H1 (cell line): Measurements from ENCODE around the gene RAD51B. TPM values are rescaled to one million over a fixed set of nuclear protein-coding genes. Genes with fewer than 3 reads are reported as not detected.

Source experiments
- CTCF ChIA-PET: fragments of 300-600 bp; sonication (Branson Sonifier 250); formaldehyde crosslinking; loops from one replicate; lab custom pipeline; 2021; ENCODE audit not compliant: partially characterized antibody; lab: Charles Lee
- POLR2A ChIA-PET: fragments of 300-600 bp; sonication (Branson Sonifier 250); formaldehyde crosslinking; loops from one replicate; lab custom pipeline; 2021; ENCODE audit warnings: inconsistent platforms; ENCODE audit not compliant: partially characterized antibody; lab: Charles Lee
- DNase-seq, 2 experiments: peaks; one replicate each; pipeline versions ENCODE4 v3.0.0 to v3.0.0-alpha.2; 2010 to 2022; ENCODE audit warnings: low spot score in 2 of 2, low read depth in 1 of 2, mixed read lengths in 1 of 2
- FAIRE-seq: peaks from 2 replicates; lab custom pipeline; 2011; peaks lifted over from hg19 to GRCh38; lab: Jason Lieb, UNC
- H2AFZ ChIP-seq: 2 replicates; pipeline ENCODE4 v1.8.1; 2012; ENCODE audit warnings: low read length, inconsistent platforms
- H2AK5ac ChIP-seq: 2 replicates; pipeline ENCODE4 v1.6.1; 2013; ENCODE audit warnings: low read depth, low read length
- H2BK120ac ChIP-seq: replicated peaks from 2 replicates; pipeline ENCODE3; 2013; ENCODE audit warnings: low read depth, low read length, inconsistent platforms
- H2BK12ac ChIP-seq: 2 replicates; pipeline ENCODE4 v1.6.1; 2013; ENCODE audit warnings: low read depth, low read length
- H2BK15ac ChIP-seq: 2 replicates; pipeline ENCODE4 v1.6.1; 2013; ENCODE audit warnings: low read length
- H2BK20ac ChIP-seq: 2 replicates; pipeline ENCODE4 v1.6.1; 2013; ENCODE audit warnings: low read length
- H2BK5ac ChIP-seq: 2 replicates; pipeline ENCODE4 v1.6.1; 2013; ENCODE audit warnings: low read depth, low read length
- H3K14ac ChIP-seq: 2 replicates; pipeline ENCODE4 v1.6.1; 2013; ENCODE audit warnings: inconsistent platforms; ENCODE audit not compliant: insufficient read length
- H3K18ac ChIP-seq: 2 replicates; pipeline ENCODE4 v1.6.1; 2013; ENCODE audit warnings: low read length; ENCODE audit errors: extremely low read depth
- H3K23ac ChIP-seq: 2 replicates; pipeline ENCODE4 v1.6.1; 2013; ENCODE audit warnings: inconsistent platforms; ENCODE audit not compliant: insufficient read length
- H3K23me2 ChIP-seq: 2 replicates; pipeline ENCODE4 v1.6.1; 2013; ENCODE audit warnings: low read depth, low read length
- H3K27ac ChIP-seq: 2 replicates; pipeline ENCODE4 v1.6.1; 2011; ENCODE audit warnings: low read depth, low read length, inconsistent platforms
- H3K27me3 ChIP-seq, 4 experiments: replicated peaks in 1 of 4; 1 replicate in 1 of 4; 2 replicates in 3 of 4; pipeline versions ENCODE4 v1.6.1 to v1.8.1; 2011 to 2013; ENCODE audit warnings: low read length in 3 of 4, mild to moderate bottlenecking in 3 of 4, inconsistent platforms in 2 of 4, mixed read lengths in 2 of 4, moderate library complexity in 1 of 4; ENCODE audit not compliant: control insufficient read depth in 3 of 4, insufficient read depth in 3 of 4; ENCODE audit errors: extremely low read depth in 1 of 4
- H3K36me3 ChIP-seq, 4 experiments: 2 replicates each; pipeline versions ENCODE4 v1.6.1 to v1.8.1; 2011 to 2013; ENCODE audit warnings: mild to moderate bottlenecking in 4 of 4, low read length in 3 of 4, moderate library complexity in 2 of 4, control low read depth in 1 of 4, inconsistent platforms in 1 of 4; ENCODE audit not compliant: insufficient read depth in 4 of 4, control insufficient read depth in 2 of 4
- H3K4ac ChIP-seq: replicated peaks from 2 replicates; pipeline ENCODE3; 2013; ENCODE audit warnings: low read length, low read depth, mixed read lengths, inconsistent platforms; ENCODE audit not compliant: insufficient read length
- H3K4me1 ChIP-seq, 4 experiments: replicated peaks in 1 of 4; 1 replicate in 1 of 4; 2 replicates in 3 of 4; pipeline versions ENCODE4 v1.6.1 to v1.8.1; 2011 to 2013; ENCODE audit warnings: low read length in 3 of 4, inconsistent platforms in 2 of 4, mixed read lengths in 1 of 4; ENCODE audit not compliant: insufficient read depth in 4 of 4, control insufficient read depth in 3 of 4
- H3K4me2 ChIP-seq, 2 experiments: 2 replicates each; pipeline versions ENCODE4 v1.6.1 to v1.8.1; 2011 to 2013; ENCODE audit warnings: low read depth in 2 of 2, low read length in 2 of 2, control low read depth in 1 of 2, inconsistent platforms in 1 of 2, mild to moderate bottlenecking in 1 of 2; ENCODE audit not compliant: insufficient read depth in 1 of 2
- H3K4me3 ChIP-seq, 4 experiments: fragments of 200-600, 300-600 bp in 1 of 4; sonication (generic), shearing (Covaris generic), sonication (Bioruptor Twin) in 1 of 4; 2 replicates each; pipeline versions ENCODE4 v1.5.1 to v1.8.1; 2011 to 2016; ENCODE audit warnings: low read length in 4 of 4, low read depth in 3 of 4, control low read depth in 2 of 4, inconsistent platforms in 2 of 4, mild to moderate bottlenecking in 2 of 4, mixed read lengths in 1 of 4, moderate library complexity in 1 of 4; ENCODE audit not compliant: insufficient read depth in 2 of 4; ENCODE audit errors: extremely low read depth in 1 of 4
- H3K56ac ChIP-seq: replicated peaks from 2 replicates; pipeline ENCODE3; 2013; ENCODE audit warnings: low read depth, mild to moderate bottlenecking, mixed read lengths, low read length, inconsistent platforms; ENCODE audit not compliant: insufficient read length
- H3K79me1 ChIP-seq: 2 replicates; pipeline ENCODE4 v1.6.1; 2013; ENCODE audit warnings: low read depth, low read length, control low read depth
- H3K79me2 ChIP-seq, 2 experiments: 2 replicates each; pipeline versions ENCODE4 v1.6.1 to v1.8.1; 2012 to 2013; ENCODE audit warnings: low read length in 2 of 2, mild to moderate bottlenecking in 2 of 2, inconsistent platforms in 1 of 2; ENCODE audit not compliant: insufficient read depth in 2 of 2, control insufficient read depth in 1 of 2
- H3K9ac ChIP-seq, 4 experiments: replicated peaks in 1 of 4; 1 replicate in 1 of 4; 2 replicates in 3 of 4; pipeline versions ENCODE4 v1.6.1 to v1.8.1; 2011 to 2013; ENCODE audit warnings: low read depth in 3 of 4, low read length in 3 of 4, control low read depth in 2 of 4, mild to moderate bottlenecking in 2 of 4, moderate library complexity in 2 of 4, inconsistent platforms in 1 of 4; ENCODE audit errors: extremely low read depth in 1 of 4
- H3K9me3 ChIP-seq, 2 experiments: 2 replicates each; pipeline versions ENCODE4 v1.6.1 to v1.8.1; 2012 to 2013; ENCODE audit warnings: mild to moderate bottlenecking in 2 of 2, moderate library complexity in 2 of 2, control low read depth in 1 of 2, inconsistent platforms in 1 of 2, low read depth in 1 of 2, low read length in 1 of 2, mixed read lengths in 1 of 2; ENCODE audit not compliant: insufficient read depth in 2 of 2
- H4K20me1 ChIP-seq, 2 experiments: replicated peaks in 1 of 2; 2 replicates each; pipeline versions ENCODE3 to v1.8.1; 2011 to 2013; ENCODE audit warnings: inconsistent platforms in 2 of 2, low read length in 2 of 2, mild to moderate bottlenecking in 1 of 2; ENCODE audit not compliant: insufficient read depth in 2 of 2, control insufficient read depth in 1 of 2
- H4K5ac ChIP-seq: 2 replicates; pipeline ENCODE4 v1.6.1; 2013; ENCODE audit warnings: low read length, low read depth, mixed read lengths, inconsistent platforms; ENCODE audit not compliant: insufficient read length
- H4K8ac ChIP-seq: 2 replicates; pipeline ENCODE4 v1.8.0; 2013; ENCODE audit warnings: mild to moderate bottlenecking, moderate library complexity, low read length, inconsistent platforms; ENCODE audit not compliant: insufficient read depth; ENCODE audit errors: extremely low read depth
- H4K91ac ChIP-seq: replicated peaks from 2 replicates; pipeline ENCODE3; 2013; ENCODE audit warnings: low read length, mixed read lengths, inconsistent platforms; ENCODE audit not compliant: insufficient read length
- BRCA1 ChIP-seq: IDR thresholded peaks from 2 replicates; pipeline ENCODE4 v1.6.1; 2012; ENCODE audit warnings: low read depth, low read length, improper control_type of control experiment
- CEBPB ChIP-seq: IDR thresholded peaks from 2 replicates; pipeline ENCODE4 v1.6.1; 2012; ENCODE audit warnings: low read depth, low read length
- EGR1 ChIP-seq: IDR thresholded peaks from 2 replicates; pipeline ENCODE4 v1.6.1; 2011; ENCODE audit warnings: low read depth, low read length, borderline replicate concordance
- GTF2F1 ChIP-seq: IDR thresholded peaks from 2 replicates; pipeline ENCODE4 v1.6.1; 2012; ENCODE audit warnings: low read depth, low read length, improper control_type of control experiment, borderline replicate concordance
- HDAC2 ChIP-seq, 2 experiments: fragments of 300-600 bp in 1 of 2; sonication (generic) in 1 of 2; IDR thresholded peaks; 2 replicates each; pipeline ENCODE4 v1.6.1; 2011 to 2012; ENCODE audit warnings: low read depth in 2 of 2, low read length in 2 of 2, mild to moderate bottlenecking in 2 of 2, moderate library complexity in 2 of 2, borderline replicate concordance in 1 of 2, inconsistent platforms in 1 of 2
- HDAC6 ChIP-seq: IDR thresholded peaks from one replicate; pipeline ENCODE4 v1.7.1; 2012; ENCODE audit warnings: low read depth, mild to moderate bottlenecking, inconsistent platforms, low read length, moderate library complexity
- MAFK ChIP-seq: IDR thresholded peaks from 2 replicates; pipeline ENCODE4 v1.6.1; 2012; ENCODE audit warnings: low read depth, mild to moderate bottlenecking, improper control_type of control experiment, low read length
- NANOG ChIP-seq: IDR thresholded peaks from 2 replicates; pipeline ENCODE4 v1.6.1; 2011; ENCODE audit warnings: low read length, low read depth, mild to moderate bottlenecking, inconsistent platforms; ENCODE audit not compliant: insufficient read depth, poor library complexity, severe bottlenecking
- POLR2A ChIP-seq, 2 experiments: IDR thresholded peaks; 1 replicate in 1 of 2; 2 replicates in 1 of 2; pipeline ENCODE4 v1.6.1; 2011; ENCODE audit warnings: low read depth in 2 of 2, low read length in 2 of 2, mild to moderate bottlenecking in 2 of 2; ENCODE audit errors: control extremely low read depth in 1 of 2
- POLR2AphosphoS5 ChIP-seq: IDR thresholded peaks from 2 replicates; pipeline ENCODE4 v1.6.1; 2011; ENCODE audit warnings: low read depth, low read length
- SAP30 ChIP-seq: fragments of 300-600 bp; sonication (generic); IDR thresholded peaks from 2 replicates; pipeline ENCODE4 v1.7.1; 2012; ENCODE audit warnings: low read length, moderate library complexity, mild to moderate bottlenecking, inconsistent platforms; ENCODE audit not compliant: insufficient read depth, insufficient replicate concordance
- SRF ChIP-seq: IDR thresholded peaks from 2 replicates; pipeline ENCODE4 v1.6.1; 2011; ENCODE audit warnings: mild to moderate bottlenecking, low read depth, low read length, moderate library complexity
- WGBS, 2 experiments: shearing (Covaris generic) in 1 of 2; methylation state at CpG; one replicate each; pipeline versions ENCODE4 v1.1.6 to v1.1.7; 2013 to 2015; ENCODE audit warnings: low lambda C conversion rate in 2 of 2, mixed read lengths in 2 of 2, inconsistent platforms in 1 of 2, low coverage in 1 of 2, missing lambda C conversion rate in 1 of 2; ENCODE audit not compliant: insufficient replicate concordance in 2 of 2, insufficient coverage in 1 of 2, insufficient read length in 1 of 2; ENCODE audit errors: extremely low coverage in 1 of 2, missing lambda C conversion rate in 1 of 2; 5-methylcytosine and 5-hydroxymethylcytosine counted together
- polyA plus RNA-seq, 7 experiments: library from polyadenylated mRNA; depleted of rRNA in 3 of 7; stranded (reverse) in 5 of 7; unstranded in 2 of 7; fragments of >200 nt in 5 of 7; fragments of 200-250 nt in 2 of 7; gene quantifications; 1 replicate in 5 of 7; 2 replicates in 1 of 7; 4 replicates in 1 of 7; pipeline versions ENCODE4 v1.2.1 to v1.2.3, GENCODE V29; 2011 to 2013; ENCODE audit warnings: missing spikeins in 2 of 7, mixed read lengths in 2 of 7
- total RNA-seq: library from RNA; stranded (reverse); fragmentation: NEBNext Ultra II Directional; extraction: Animal tissue kit (Norgen Biotek cat#: 25700); gene quantifications from 2 replicates; pipeline ENCODE4 v1.2.1, GENCODE V29; 2021

The RAD51B gene
- total and polyA plus RNA-seq, 2 of the 8 experiments (the other 6 are each of a cell fraction or from before 2014, with no cell fraction given), result 3.9 to 14.9 TPM

- Histone ChIP-seq H2BK20ac (no peak overlapping the region), H3K27me3 (no peaks in the 10 kb centered on the region; a peak in 1 of 7 replicates), H2BK15ac (no peak overlapping the region), H3K4me3 (no peak overlapping the region), H3K79me2 (no peaks in the 10 kb centered on the region), H2BK120ac (no peak overlapping the region), H3K9me3 (no peaks in the 10 kb centered on the region), H3K4ac (no peak overlapping the region), H3K18ac (no peak overlapping the region), H2BK12ac (no peak overlapping the region), H3K56ac (no peak overlapping the region), H3K36me3 (no peaks in the 10 kb centered on the region), H2AK5ac (no peak overlapping the region), H2BK5ac (no peak overlapping the region), H4K5ac (no peak overlapping the region), H4K20me1 (no peaks in the 10 kb centered on the region), H4K91ac (no peak overlapping the region), H3K4me1 (no peaks in the 10 kb centered on the region), H2AFZ (no peak overlapping the region), H3K23ac (no peak overlapping the region), H3K27ac (no peak overlapping the region), H3K14ac (no peak overlapping the region), H3K4me2 (no peak overlapping the region), H4K8ac (no peak overlapping the region), H3K9ac (no peak overlapping the region), H3K23me2 (no peaks in the 10 kb centered on the region), H3K79me1 (no peaks in the 10 kb centered on the region)
- DNase-seq (no peak), FAIRE-seq (no peak)
- ChIA-PET POLR2A (interaction anchor here (1.4 kb wide), 1 partner anchor 12 kb away, joined by 3 read pairs; no protein-coding TSS in a partner anchor), CTCF (interaction anchor here (0.6 to 1.5 kb wide), 5 partner anchors 20 to 290 kb away, joined by 3 to 5 read pairs (median 3); no protein-coding TSS in a partner anchor)
- no peak for TF ChIP-seq BRCA1
- no peak for TF ChIP-seq HDAC6
- no peak for TF ChIP-seq NANOG
- TF ChIP-seq HDAC2 (IDR thresholded peaks at IDR 0.05; ENCODE audit: borderline replicate concordance in 1 of 2, low read depth in 2 of 2, low read length in 2 of 2), result no peak
- TF ChIP-seq EGR1, result no peak
- TF ChIP-seq SRF, result no peak
- no peak for TF ChIP-seq POLR2A (IDR thresholded peaks at IDR 0.05; ENCODE audit: control extremely low read depth in 1 of 2, low read depth in 2 of 2, low read length in 2 of 2)
- no peak for TF ChIP-seq MAFK
- no peak for TF ChIP-seq CEBPB
- no peak for TF ChIP-seq GTF2F1
- TF ChIP-seq SAP30, result no peak
- no peak for TF ChIP-seq POLR2AphosphoS5
- WGBS, 2 experiments, result 71% methylated on average over 2 of the region's 2 CpGs; no CpG with 5 or more reads in 1 of the 2 experiments
Measured at GRCh38 chr14:68538639-68539038, 719.1 kb downstream of the RAD51B start.
